ACC112 (cell line): ENCODE data around the gene CCDC66.
"Not testable (repeated sequence)": the region's sequence is repeated elsewhere in the genome, so short reads cannot be mapped to it uniquely, and the experiment has no call there.

Source experiments
- H2AFZ ChIP-seq: fragments of 200-600 bp; sonication (generic); one replicate; pipeline ENCODE4 v1.6.0; 2017; ENCODE audit warnings: antibody characterized with exemption, low read length; ENCODE audit not compliant: unreplicated experiment
- H3K27ac ChIP-seq: fragments of 200-600 bp; sonication (generic); 2 replicates; pipeline ENCODE4 v1.5.1; 2014; ENCODE audit warnings: low read depth, mild to moderate bottlenecking, antibody characterized with exemption, low read length, moderate library complexity
- H3K27me3 ChIP-seq: fragments of 200-600 bp; sonication (generic); 2 replicates; pipeline ENCODE4 v1.6.1; 2014; ENCODE audit warnings: mild to moderate bottlenecking, antibody characterized with exemption, low read length, moderate library complexity, mixed read lengths; ENCODE audit not compliant: insufficient read depth
- H3K36me3 ChIP-seq: fragments of 200-600 bp; sonication (generic); 2 replicates; pipeline ENCODE4 v1.6.1; 2016; ENCODE audit warnings: mild to moderate bottlenecking, antibody characterized with exemption, low read length, moderate library complexity, mixed read lengths; ENCODE audit not compliant: insufficient read depth
- H3K4me1 ChIP-seq: fragments of 200-600 bp; sonication (generic); one replicate; pipeline ENCODE4 v1.6.1; 2016; ENCODE audit warnings: low read length, mixed read lengths; ENCODE audit not compliant: insufficient read depth, unreplicated experiment, control insufficient read depth
- H3K4me3 ChIP-seq: fragments of 200-600 bp; sonication (generic); 2 replicates; pipeline ENCODE4 v1.5.1; 2014; ENCODE audit warnings: mild to moderate bottlenecking, low read depth, low read length
- H3K79me2 ChIP-seq: fragments of 200-600 bp; sonication (generic); one replicate; pipeline ENCODE4 v1.6.0; 2016; ENCODE audit warnings: low read length; ENCODE audit not compliant: control insufficient read depth, unreplicated experiment, insufficient read depth

The CCDC66 gene

DNA sequence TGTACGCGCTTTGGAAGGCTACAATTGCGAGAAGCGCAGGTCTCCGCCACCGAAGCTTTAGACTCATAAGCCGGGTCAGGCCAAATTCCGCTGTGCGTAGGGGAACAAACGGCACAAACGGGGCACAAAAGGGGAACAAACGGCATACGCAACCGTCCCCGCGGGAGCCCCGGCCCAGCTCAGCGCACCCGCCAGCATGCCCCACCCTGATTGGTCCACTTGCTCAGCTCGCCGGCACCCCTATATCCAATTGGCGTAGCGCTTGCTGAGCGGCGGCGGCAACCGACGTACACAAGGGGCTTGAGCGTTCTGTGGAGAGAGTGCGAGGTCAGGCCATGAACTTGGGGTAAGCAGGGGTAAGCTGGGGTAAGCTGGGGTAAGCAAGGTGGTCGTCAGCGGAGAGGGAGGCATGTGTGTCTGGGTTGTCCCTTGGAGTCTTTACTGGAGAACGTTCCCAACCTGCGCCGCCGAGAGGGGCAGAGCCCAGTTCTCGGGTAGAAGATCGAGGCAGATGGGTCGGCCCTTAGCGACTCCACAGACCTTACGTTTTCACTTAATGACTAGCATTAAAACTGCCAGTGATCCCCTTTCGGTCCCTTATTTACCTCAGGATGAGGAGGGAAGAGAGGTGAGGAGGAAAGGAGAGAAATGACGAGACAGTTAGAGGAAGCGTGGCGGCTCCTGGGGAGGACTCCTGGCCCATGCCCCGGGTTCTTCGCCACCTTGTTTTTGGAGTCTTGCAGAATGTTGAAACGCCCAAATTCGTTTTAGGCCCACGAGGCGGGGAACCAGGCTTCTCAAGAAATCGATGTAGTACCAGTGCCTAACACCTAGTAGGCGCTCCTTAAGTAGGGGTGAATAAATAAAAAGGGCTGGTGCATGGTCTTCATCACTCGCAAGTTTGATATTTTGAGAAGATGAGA is at the start of gene CCDC66:
Gene CCDC66, plus strand, starts transcription at position 268 of the 923 bp plus-strand sequence. Its CDS starts 68 bp downstream, at position 336.
- H3K27ac ChIP-seq, result peak within 1 kb of the TSS; percentile 81
- peak within 1 kb of the TSS; percentile 100 for H2AFZ ChIP-seq
- peaks cover 29% of the 10 kb centered on the region for H3K79me2 ChIP-seq
- peak within 1 kb of the TSS; percentile 96 for H3K4me3 ChIP-seq
- peaks cover 32% of the 10 kb centered on the region for H3K27me3 ChIP-seq
- peaks cover 10% of the 10 kb centered on the region for H3K4me1 ChIP-seq
- H3K36me3 ChIP-seq, result peaks cover 4% of the 10 kb centered on the region

- Histone ChIP-seq H3K27ac (no peak overlapping the region), H3K79me2 (no peaks in the 10 kb centered on the region), H2AFZ (no peak overlapping the region), H3K27me3 (peaks cover 36% of the 10 kb centered on the region), H3K4me1 (no peaks in the 10 kb centered on the region), H3K36me3 (no peaks in the 10 kb centered on the region), H3K4me3 (no peak overlapping the region)
Observed at GRCh38 chr3:56519641-56520040, 37.3 kb upstream of the CCDC66 start.

DNA sequence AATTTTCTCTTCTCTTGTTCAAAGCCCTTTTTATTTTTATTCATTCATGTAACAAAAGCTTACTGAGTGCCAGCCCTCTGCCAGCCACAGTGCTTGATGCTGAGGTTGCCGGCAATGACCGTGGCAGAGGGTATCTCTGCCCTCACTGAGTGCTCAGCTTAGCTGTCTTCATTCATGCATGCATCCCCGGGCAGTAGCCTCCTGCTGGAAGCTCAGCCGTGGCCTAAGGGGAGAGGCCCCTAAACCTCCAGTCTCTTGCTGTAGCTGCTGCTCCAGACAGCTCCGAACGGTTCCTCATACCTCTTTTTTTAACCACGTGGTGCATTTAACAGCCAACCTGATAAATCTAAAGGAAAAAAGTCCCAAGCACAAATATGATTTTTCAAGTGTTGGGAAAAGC is 34.6 kb upstream of the CCDC66 start:
- H3K27ac ChIP-seq, result no peak overlapping the region
- H3K4me1 ChIP-seq, result no peaks in the 10 kb centered on the region
- peaks cover 40% of the 10 kb centered on the region for H3K27me3 ChIP-seq
- H2AFZ ChIP-seq, result no peak overlapping the region
- H3K36me3 ChIP-seq, result no peaks in the 10 kb centered on the region
- H3K4me3 ChIP-seq, result no peak overlapping the region
- H3K79me2 ChIP-seq, result no peaks in the 10 kb centered on the region

DNA sequence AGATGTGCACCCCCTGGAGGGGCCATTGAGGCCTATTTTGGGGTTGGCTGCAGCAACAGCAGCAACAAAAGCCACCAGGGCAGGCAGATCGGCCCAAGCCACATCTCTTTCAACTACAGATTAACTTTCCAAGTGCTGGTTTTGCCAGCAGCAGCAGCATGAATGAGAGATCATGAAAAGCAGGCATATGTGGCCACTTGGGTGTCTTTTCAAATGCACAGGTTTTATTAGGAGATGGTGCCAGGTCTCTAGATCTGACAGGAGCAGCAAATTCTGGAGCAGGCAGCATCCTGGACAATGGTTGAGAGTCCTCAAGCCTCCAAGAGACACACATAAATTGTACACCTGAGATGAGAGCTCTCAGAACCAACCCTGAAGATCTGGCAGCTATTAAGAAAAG is 31.7 kb upstream of the CCDC66 start:
- no peaks in the 10 kb centered on the region for H3K79me2 ChIP-seq
- no peak overlapping the region for H2AFZ ChIP-seq
- H3K27me3 ChIP-seq, result peaks cover 37% of the 10 kb centered on the region
- H3K4me3 ChIP-seq, result no peak overlapping the region
- no peak overlapping the region for H3K27ac ChIP-seq
- H3K4me1 ChIP-seq, result no peaks in the 10 kb centered on the region
- H3K36me3 ChIP-seq, result no peaks in the 10 kb centered on the region

DNA sequence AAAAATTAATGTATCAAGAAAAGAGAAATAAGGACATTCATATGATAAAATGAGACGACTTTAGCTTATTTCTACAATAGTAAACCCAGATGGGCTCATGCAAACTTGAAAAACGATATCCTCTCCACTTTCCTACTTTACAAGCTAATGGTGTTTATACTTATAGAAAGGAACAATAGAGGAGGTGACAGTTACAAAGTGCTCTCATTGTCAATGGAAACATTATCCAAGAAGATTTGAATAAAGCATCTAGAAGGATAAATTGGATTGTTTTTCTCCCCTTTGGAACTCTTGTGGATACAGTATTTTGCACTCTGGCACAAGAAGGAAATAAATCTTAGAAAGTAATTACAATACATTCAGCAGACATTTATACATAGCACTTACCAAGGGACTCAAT is 20.2 kb upstream of the CCDC66 start:
- no peak overlapping the region for H3K4me3 ChIP-seq
- H3K4me1 ChIP-seq, result no peaks in the 10 kb centered on the region
- H3K27me3 ChIP-seq, result peaks cover 61% of the 10 kb centered on the region
- H3K36me3 ChIP-seq, result no peaks in the 10 kb centered on the region
- H3K27ac ChIP-seq, result no peak overlapping the region
- H3K79me2 ChIP-seq, result no peaks in the 10 kb centered on the region
- no peak overlapping the region for H2AFZ ChIP-seq

GRCh38 chr3:56547486-56547885 is 9.5 kb upstream of the CCDC66 start:
- Histone ChIP-seq H3K4me1 (no peaks in the 10 kb centered on the region), H3K27me3 (peaks cover 63% of the 10 kb centered on the region), H3K27ac (no peak overlapping the region), H3K4me3 (no peak overlapping the region), H3K36me3 (no peaks in the 10 kb centered on the region), H3K79me2 (no peaks in the 10 kb centered on the region), H2AFZ (no peak overlapping the region)

DNA sequence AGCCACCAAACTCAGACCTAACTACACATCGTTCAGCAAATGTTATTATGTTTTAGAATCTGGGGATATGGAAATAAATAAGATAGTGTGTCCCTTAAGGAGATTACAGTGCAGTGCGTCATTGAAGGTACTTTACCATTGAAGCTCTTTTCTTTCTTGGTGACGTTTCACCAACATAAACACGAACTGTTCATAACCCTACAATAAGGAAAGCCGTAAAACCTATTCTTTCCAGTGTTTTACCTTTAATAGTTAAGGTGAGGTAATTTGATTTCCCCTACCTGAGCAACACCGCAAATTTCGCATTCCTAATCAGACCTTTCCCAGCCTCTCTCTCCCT is 826 bp downstream of the CCDC66 start:
- H3K4me1 ChIP-seq, result peaks cover 10% of the 10 kb centered on the region
- peaks cover 25% of the 10 kb centered on the region for H3K27me3 ChIP-seq
- H2AFZ ChIP-seq, result peak overlapping the region; percentile 100
- peak overlapping the region; percentile 96 for H3K4me3 ChIP-seq
- H3K36me3 ChIP-seq, result peaks cover 4% of the 10 kb centered on the region
- peaks cover 29% of the 10 kb centered on the region for H3K79me2 ChIP-seq
- H3K27ac ChIP-seq, result peak overlapping the region; percentile 81

DNA sequence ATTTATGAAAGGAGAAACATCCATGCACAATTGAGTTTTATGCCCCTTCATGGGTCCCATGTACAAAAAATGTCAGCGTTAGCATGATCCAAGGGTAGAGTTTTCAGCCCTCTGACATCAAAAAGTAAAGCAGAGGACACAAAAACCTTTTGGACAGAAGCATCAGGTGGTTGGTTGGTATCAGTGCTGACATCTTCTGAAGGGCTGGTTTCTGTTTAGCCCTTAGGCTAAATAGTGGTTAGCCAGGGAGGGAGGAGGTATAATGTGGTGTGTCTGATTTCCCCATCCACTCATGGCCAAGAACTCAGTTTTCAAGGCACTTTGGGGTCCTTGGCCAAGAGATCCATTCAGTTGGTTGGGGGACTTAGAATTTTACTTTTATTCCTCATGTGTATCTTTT is 16.5 kb downstream of the CCDC66 start:
- Histone ChIP-seq H3K79me2 (no peaks in the 10 kb centered on the region), H2AFZ (no peak overlapping the region), H3K4me3 (no peak overlapping the region), H3K27ac (no peak overlapping the region), H3K27me3 (no peaks in the 10 kb centered on the region), H3K36me3 (peaks cover 22% of the 10 kb centered on the region), H3K4me1 (no peaks in the 10 kb centered on the region)

DNA sequence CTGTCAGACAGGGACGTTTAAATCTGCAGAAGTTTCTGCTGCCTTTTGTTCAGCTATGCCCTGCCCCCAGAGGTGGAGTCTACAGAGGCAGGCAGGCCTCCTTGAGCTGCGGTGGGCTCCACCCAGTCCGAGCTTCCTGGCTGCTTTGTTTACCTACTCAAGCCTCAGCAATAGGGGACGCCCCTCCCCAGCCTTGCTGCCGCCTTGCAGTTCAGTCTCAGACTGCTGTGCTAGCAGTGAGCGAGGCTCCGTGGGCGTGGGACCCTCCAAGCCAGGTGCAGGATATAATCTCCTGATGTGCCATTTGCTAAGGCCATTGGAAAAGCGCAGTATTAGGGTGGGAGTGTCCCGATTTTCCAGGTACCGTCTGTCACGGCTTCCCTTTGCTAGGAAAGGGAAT is 25.0 kb downstream of the CCDC66 start:
- not testable (repeated sequence) for H3K27ac ChIP-seq, H3K79me2 ChIP-seq, H3K27me3 ChIP-seq, H3K36me3 ChIP-seq, H3K4me3 ChIP-seq, H3K4me1 ChIP-seq, H2AFZ ChIP-seq

DNA sequence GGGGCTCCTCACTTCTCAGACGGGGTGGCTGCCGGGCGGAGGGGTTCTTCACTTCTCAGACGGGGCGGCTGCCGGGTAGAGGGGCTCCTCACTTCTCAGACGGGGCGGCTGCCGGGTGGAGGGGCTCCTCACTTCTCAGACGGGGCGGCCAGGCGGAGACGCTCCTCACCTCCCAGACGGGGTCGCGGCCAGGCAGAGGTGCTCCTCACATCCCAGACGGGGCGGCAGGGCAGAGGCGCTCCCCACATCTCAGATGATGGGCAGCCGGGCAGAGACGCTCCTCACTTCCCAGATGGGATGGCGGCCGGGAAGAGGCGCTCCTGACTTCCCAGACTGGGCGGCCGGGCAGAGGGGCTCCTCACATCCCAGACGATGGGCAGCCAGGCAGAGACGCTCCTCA is 27.3 kb downstream of the CCDC66 start:
- not testable (repeated sequence) for H3K4me1 ChIP-seq, H3K27me3 ChIP-seq, H3K4me3 ChIP-seq

DNA sequence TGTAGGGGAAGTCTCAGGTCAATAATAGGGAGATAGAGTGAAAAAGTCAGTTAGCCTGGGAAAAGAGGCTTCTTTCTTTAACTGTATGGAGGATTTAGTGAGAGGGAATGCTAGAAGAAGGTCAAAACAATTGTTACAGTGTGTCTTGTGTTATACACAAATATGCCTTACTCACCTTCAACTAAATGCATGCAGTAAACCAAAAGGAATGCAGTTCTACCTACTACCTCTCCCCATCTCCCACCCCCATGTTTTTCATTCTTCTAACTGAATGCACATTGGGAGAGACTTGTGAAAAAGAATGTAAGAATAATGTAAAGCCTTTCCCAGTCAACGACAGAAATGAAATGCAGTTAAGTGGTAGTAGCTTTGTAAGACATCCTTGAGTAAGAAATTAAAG is 33.8 kb downstream of the CCDC66 start:
- no peak overlapping the region for H3K27ac ChIP-seq
- no peaks in the 10 kb centered on the region for H3K79me2 ChIP-seq

More for the DNA sequence above, 27.3 kb downstream of the CCDC66 start:
- H3K79me2 ChIP-seq, H3K36me3 ChIP-seq, H3K27ac ChIP-seq, H2AFZ ChIP-seq: not testable (repeated sequence)

More for the DNA sequence above, 33.8 kb downstream of the CCDC66 start:
- Histone ChIP-seq H3K4me1 (no peaks in the 10 kb centered on the region), H2AFZ (no peak overlapping the region), H3K27me3 (no peaks in the 10 kb centered on the region), H3K36me3 (0 out of 2 replicates have a peak, but pooled peaks cover 7% of the 10 kb centered on the region), H3K4me3 (no peak overlapping the region)
